Measurements from ENCODE around the gene PEPD.

GRCh38 chr19:33403973-33404304, 117.7 kb downstream of the PEPD start:
- TF ChIP-seq TAF1 (IDR thresholded peaks at IDR 0.05; ENCODE audit: borderline replicate concordance, insufficient read depth, low read length) = no peak
- TF ChIP-seq REST (IDR thresholded peaks at IDR 0.05; ENCODE audit: insufficient read depth in 1 of 2, low read depth in 2 of 2, low read length in 2 of 2) = no peak
- TF ChIP-seq POLR2AphosphoS5 (IDR thresholded peaks at IDR 0.05; ENCODE audit: low read depth, low read length) = no peak

Measured in PFSK-1 (cell line).